ENCODE measurements around the gene EXOC6B. TPM values are rescaled to one million over a fixed set of nuclear protein-coding genes. Genes with fewer than 3 reads are reported as not detected.

Gene EXOC6B
- total and polyA plus RNA-seq, 8 donors = 2.4 to 19.2 (median 11.3) TPM

- DNase-seq = no peak
- Histone ChIP-seq H3K27ac (no peak overlapping the region), H3K4me3 (no peak overlapping the region), H3K27me3 (no peaks in the 10 kb centered on the region), H3K9me3 (no peaks in the 10 kb centered on the region), H3K4me1 (peaks cover 0 to 10% (median 2%) of the 10 kb centered on the region in 3 donors), H3K36me3 (no peaks in the 10 kb centered on the region)
- intact Hi-C loops (cut with DNase I) = no loop called here
- TF ChIP-seq CTCF (IDR thresholded peaks at IDR 0.05) = no peak
- FAIRE-seq = no peak
- 85 to 92% methylated on average over 3 of the region's 3 CpGs for WGBS, 2 donors
- ATAC-seq = no peak
Measured at GRCh38 chr2:72821118-72821517, 4.7 kb downstream of the EXOC6B start.

- Histone ChIP-seq H3K27me3 (no peaks in the 10 kb centered on the region), H3K27ac (no peak overlapping the region), H3K9me3 (no peaks in the 10 kb centered on the region), H3K4me3 (no peak overlapping the region), H3K36me3 (no peaks in the 10 kb centered on the region), H3K4me1 (peaks cover 0 to 8% (median 2%) of the 10 kb centered on the region in 3 donors)
- intact Hi-C loops (cut with DNase I) = no loop called here
- no peak for TF ChIP-seq CTCF (IDR thresholded peaks at IDR 0.05)
- ATAC-seq (peak in 1 of 4 donors; percentile 22), FAIRE-seq (no peak), DNase-seq (no peak)
Measured at GRCh38 chr2:72819501-72819900, 6.3 kb downstream of the EXOC6B start.

GRCh38 chr2:72815655-72816278 lies 10.1 kb downstream of the EXOC6B start:
- Histone ChIP-seq H3K36me3 (no peaks in the 10 kb centered on the region), H3K4me1 (peaks cover 0 to 2% (median 0%) of the 10 kb centered on the region in 3 donors), H3K27ac (no peak overlapping the region), H3K9me3 (no peaks in the 10 kb centered on the region), H3K4me3 (no peak overlapping the region), H3K27me3 (no peaks in the 10 kb centered on the region)
- intact Hi-C loops (cut with DNase I) = no loop called here
- FAIRE-seq (no peak), DNase-seq (no peak), ATAC-seq (no peak)
- WGBS, 2 donors = 94 to 95% methylated on average over 13 of the region's 13 CpGs
- TF ChIP-seq CTCF (IDR thresholded peaks at IDR 0.05) = no peak

GRCh38 chr2:72813841-72814240 lies 12.0 kb downstream of the EXOC6B start:
- H3K36me3 ChIP-seq = no peaks in the 10 kb centered on the region
- ATAC-seq = no peak
- no peak for DNase-seq
- H3K4me1 ChIP-seq = peaks cover 0 to 2% (median 0%) of the 10 kb centered on the region in 3 donors
- TF ChIP-seq CTCF (IDR thresholded peaks at IDR 0.05) = no peak
- no peaks in the 10 kb centered on the region for H3K9me3 ChIP-seq
- no peak overlapping the region for H3K4me3 ChIP-seq
- H3K27me3 ChIP-seq = no peaks in the 10 kb centered on the region
- WGBS, 2 donors = 69 to 75% methylated on average over 2 of the region's 2 CpGs
- intact Hi-C loops (cut with DNase I) = no loop called here
- H3K27ac ChIP-seq = no peak overlapping the region
- FAIRE-seq = no peak

- Histone ChIP-seq H3K9me3 (no peaks in the 10 kb centered on the region), H3K36me3 (no peaks in the 10 kb centered on the region), H3K27me3 (no peaks in the 10 kb centered on the region), H3K4me1 (no peaks in the 10 kb centered on the region), H3K27ac (no peak overlapping the region), H3K4me3 (no peak overlapping the region)
- no peak for TF ChIP-seq CTCF (IDR thresholded peaks at IDR 0.05)
- 96 to 100% methylated on average over 4 of the region's 4 CpGs for WGBS, 2 donors
- FAIRE-seq = peak; percentile 56
- ATAC-seq = no peak
- DNase-seq = no peak
- intact Hi-C loops (cut with DNase I) = no loop called here
Measured at GRCh38 chr2:72810165-72810564, 15.7 kb downstream of the EXOC6B start.

Data from pancreas (tissue), 10 donors.